SH-SY5Y (cell line): ENCODE data around the gene USP17L30.
"Not testable (repeated sequence)": the region's sequence is repeated elsewhere in the genome, so short reads cannot be mapped to it uniquely, and the experiment has no call there.

Source experiments
- GATA2 ChIP-seq: IDR thresholded peaks from 2 replicates; pipeline ENCODE4 v1.6.1; 2011; ENCODE audit warnings: mild to moderate bottlenecking, low read depth, low read length
- GATA3 ChIP-seq: IDR thresholded peaks from 2 replicates; pipeline ENCODE4 v1.6.1; 2011; ENCODE audit warnings: low read depth, mild to moderate bottlenecking, low read length, moderate library complexity

The USP17L30 gene, protein sequence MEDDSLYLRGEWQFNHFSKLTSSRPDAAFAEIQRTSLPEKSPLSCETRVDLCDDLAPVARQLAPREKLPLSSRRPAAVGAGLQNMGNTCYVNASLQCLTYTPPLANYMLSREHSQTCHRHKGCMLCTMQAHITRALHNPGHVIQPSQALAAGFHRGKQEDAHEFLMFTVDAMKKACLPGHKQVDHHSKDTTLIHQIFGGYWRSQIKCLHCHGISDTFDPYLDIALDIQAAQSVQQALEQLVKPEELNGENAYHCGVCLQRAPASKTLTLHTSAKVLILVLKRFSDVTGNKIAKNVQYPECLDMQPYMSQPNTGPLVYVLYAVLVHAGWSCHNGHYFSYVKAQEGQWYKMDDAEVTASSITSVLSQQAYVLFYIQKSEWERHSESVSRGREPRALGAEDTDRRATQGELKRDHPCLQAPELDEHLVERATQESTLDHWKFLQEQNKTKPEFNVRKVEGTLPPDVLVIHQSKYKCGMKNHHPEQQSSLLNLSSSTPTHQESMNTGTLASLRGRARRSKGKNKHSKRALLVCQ

GRCh38 chr4:9362829-9363228 lies at the start of gene USP17L30:
TSS of gene USP17L30 (plus strand) at chr4:9363129. CDS start at chr4:9363129, 0 bp downstream.
- not testable (repeated sequence) for TF ChIP-seq GATA3, GATA2

DNA sequence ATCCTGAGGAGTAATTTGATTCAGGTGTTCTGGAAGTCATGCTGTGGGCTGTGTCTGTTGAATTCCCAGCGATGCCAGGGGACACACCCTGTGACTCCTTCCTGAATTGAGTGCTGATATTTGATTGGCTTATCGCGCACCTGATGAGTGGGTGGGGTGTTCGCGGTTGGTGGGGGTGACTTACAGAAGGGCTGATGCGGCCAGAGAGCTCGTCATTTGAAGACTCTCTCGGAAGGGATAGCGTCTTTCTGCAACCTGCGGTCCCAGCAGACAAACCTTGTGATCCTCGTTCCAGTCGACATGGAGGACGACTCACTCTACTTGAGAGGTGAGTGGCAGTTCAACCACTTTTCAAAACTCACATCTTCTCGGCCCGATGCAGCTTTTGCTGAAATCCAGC lies 38.1 kb upstream of the USP17L30 start, which contains the start of gene USP17L24:
Gene USP17L24 (plus strand): TSS at position 301 of the 400 bp plus-strand sequence. CDS start 0 bp downstream, at position 301.
- TF ChIP-seq GATA2, GATA3: not testable (repeated sequence)

- not testable (repeated sequence) for TF ChIP-seq GATA2, GATA3
Measured at GRCh38 chr4:9329611-9330010, 33.3 kb upstream of the USP17L30 start, which contains the start of gene USP17L25. TSS of gene USP17L25 (plus strand) at chr4:9329911. CDS start at chr4:9329911, 0 bp downstream.

DNA sequence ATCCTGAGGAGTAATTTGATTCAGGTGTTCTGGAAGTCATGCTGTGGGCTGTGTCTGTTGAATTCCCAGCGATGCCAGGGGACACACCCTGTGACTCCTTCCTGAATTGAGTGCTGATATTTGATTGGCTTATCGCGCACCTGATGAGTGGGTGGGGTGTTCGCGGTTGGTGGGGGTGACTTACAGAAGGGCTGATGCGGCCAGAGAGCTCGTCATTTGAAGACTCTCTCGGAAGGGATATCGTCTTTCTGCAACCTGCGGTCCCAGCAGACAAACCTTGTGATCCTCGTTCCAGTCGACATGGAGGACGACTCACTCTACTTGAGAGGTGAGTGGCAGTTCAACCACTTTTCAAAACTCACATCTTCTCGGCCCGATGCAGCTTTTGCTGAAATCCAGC lies 28.6 kb upstream of the USP17L30 start, which contains the start of gene USP17L26:
Gene USP17L26 (plus strand): TSS at position 301 of the 400 bp plus-strand sequence. CDS start 0 bp downstream, at position 301.
- TF ChIP-seq GATA3, GATA2: not testable (repeated sequence)

- not testable (repeated sequence) for TF ChIP-seq GATA3, GATA2
Measured at GRCh38 chr4:9339103-9339502, 23.8 kb upstream of the USP17L30 start, which contains the start of gene USP17L5. TSS of gene USP17L5 (plus strand) at chr4:9339403. CDS start at chr4:9339403, 0 bp downstream.

DNA sequence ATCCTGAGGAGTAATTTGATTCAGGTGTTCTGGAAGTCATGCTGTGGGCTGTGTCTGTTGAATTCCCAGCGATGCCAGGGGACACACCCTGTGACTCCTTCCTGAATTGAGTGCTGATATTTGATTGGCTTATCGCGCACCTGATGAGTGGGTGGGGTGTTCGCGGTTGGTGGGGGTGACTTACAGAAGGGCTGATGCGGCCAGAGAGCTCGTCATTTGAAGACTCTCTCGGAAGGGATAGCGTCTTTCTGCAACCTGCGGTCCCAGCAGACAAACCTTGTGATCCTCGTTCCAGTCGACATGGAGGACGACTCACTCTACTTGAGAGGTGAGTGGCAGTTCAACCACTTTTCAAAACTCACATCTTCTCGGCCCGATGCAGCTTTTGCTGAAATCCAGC lies 19.1 kb upstream of the USP17L30 start, which contains the start of gene USP17L27:
Gene USP17L27 (plus strand): TSS at position 301 of the 400 bp plus-strand sequence. CDS start 0 bp downstream, at position 301.
- not testable (repeated sequence) for TF ChIP-seq GATA2, GATA3

DNA sequence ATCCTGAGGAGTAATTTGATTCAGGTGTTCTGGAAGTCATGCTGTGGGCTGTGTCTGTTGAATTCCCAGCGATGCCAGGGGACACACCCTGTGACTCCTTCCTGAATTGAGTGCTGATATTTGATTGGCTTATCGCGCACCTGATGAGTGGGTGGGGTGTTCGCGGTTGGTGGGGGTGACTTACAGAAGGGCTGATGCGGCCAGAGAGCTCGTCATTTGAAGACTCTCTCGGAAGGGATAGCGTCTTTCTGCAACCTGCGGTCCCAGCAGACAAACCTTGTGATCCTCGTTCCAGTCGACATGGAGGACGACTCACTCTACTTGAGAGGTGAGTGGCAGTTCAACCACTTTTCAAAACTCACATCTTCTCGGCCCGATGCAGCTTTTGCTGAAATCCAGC lies 14.3 kb upstream of the USP17L30 start, which contains the start of gene USP17L28:
Gene USP17L28 (plus strand): TSS at position 301 of the 400 bp plus-strand sequence. CDS start 0 bp downstream, at position 301.
- TF ChIP-seq GATA2, GATA3: not testable (repeated sequence)

DNA sequence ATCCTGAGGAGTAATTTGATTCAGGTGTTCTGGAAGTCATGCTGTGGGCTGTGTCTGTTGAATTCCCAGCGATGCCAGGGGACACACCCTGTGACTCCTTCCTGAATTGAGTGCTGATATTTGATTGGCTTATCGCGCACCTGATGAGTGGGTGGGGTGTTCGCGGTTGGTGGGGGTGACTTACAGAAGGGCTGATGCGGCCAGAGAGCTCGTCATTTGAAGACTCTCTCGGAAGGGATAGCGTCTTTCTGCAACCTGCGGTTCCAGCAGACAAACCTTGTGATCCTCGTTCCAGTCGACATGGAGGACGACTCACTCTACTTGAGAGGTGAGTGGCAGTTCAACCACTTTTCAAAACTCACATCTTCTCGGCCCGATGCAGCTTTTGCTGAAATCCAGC lies 9.6 kb upstream of the USP17L30 start, which contains the start of gene USP17L29:
Gene USP17L29 (plus strand): TSS at position 301 of the 400 bp plus-strand sequence. CDS start 0 bp downstream, at position 301.
- not testable (repeated sequence) for TF ChIP-seq GATA2, GATA3

DNA sequence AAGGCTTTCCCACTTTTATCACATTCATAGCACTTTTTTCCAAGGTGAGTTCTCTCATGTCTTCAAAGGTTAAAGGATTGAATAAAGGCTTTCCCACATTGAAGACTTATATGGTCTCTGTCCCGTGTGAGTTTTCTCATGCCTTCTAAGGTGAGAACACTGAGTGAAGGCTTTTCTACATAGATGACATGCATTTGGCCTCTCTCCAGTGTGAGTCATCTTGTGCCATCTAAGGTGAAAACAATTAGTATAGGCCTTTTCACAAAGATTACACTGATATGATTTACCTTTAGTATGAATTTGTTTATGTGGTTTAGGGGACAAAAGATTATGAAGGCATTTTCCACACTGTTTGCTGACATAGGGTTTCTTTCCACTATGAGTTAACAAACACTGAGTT lies 21.2 kb downstream of the USP17L30 start:
- TF ChIP-seq GATA3: no peak
- no peak for TF ChIP-seq GATA2

- no peak for TF ChIP-seq GATA3
- no peak for TF ChIP-seq GATA2
Measured at GRCh38 chr4:9409793-9410192, 46.9 kb downstream of the USP17L30 start.
